Activated T-helper 1 cell treated with anti-CD3 and anti-CD28 coated beads, Interleukin-12 subunit alpha, Interleukin-12 subunit beta, Interleukin-2, Interleukin-4 antibody, amounts not matched to agents 30 ng/mL and 10 ng/mL and 1 ng/mL, durations not matched to agents 14 hours and 24 hours and 36 hours (primary cell): Measurements from ENCODE around the gene SUPT5H. TPM values are rescaled to one million over a fixed set of nuclear protein-coding genes. Genes with fewer than 3 reads are reported as not detected.

Source experiments
- DNase-seq: peaks from one replicate; pipeline ENCODE4 v3.0.0; 2021; ENCODE audit warnings: low spot score
- H3K27ac Mint-ChIP-seq: one replicate; pipeline ENCODE4 v1.8.0; 2021; ENCODE audit warnings: mild to moderate bottlenecking, mixed read lengths
- H3K27me3 Mint-ChIP-seq: one replicate; pipeline ENCODE4 v1.8.0; 2022; ENCODE audit warnings: mild to moderate bottlenecking, moderate library complexity, mixed read lengths; ENCODE audit not compliant: insufficient read depth
- H3K36me3 Mint-ChIP-seq: one replicate; pipeline ENCODE4 v1.8.0; 2021; ENCODE audit warnings: low read depth, mixed read lengths
- H3K4me1 Mint-ChIP-seq: one replicate; pipeline ENCODE4 v1.8.0; 2021; ENCODE audit warnings: low read depth, mixed read lengths
- H3K4me3 Mint-ChIP-seq: one replicate; pipeline ENCODE4 v1.8.0; 2021; ENCODE audit warnings: mild to moderate bottlenecking, moderate library complexity, mixed read lengths
- H3K9me3 Mint-ChIP-seq: one replicate; pipeline ENCODE4 v1.8.0; 2021; ENCODE audit warnings: mixed read lengths
- intact Hi-C: fragments of 100-400 bp; cut with micrococcal nuclease; formaldehyde crosslinking; loops from one replicate; pipeline ENCODE4 v1.15.1; 2024
- total RNA-seq: library from RNA; stranded (reverse); gene quantifications from 2 replicates; pipeline ENCODE4 v1.2.3, GENCODE V29; 2022

Gene SUPT5H
- total RNA-seq, 1 donor from 2014 or later = 200 TPM

GRCh38 chr19:39481676-39482075 lies 36.3 kb downstream of the SUPT5H start:
- no peaks in the 10 kb centered on the region for H3K27me3 Mint-ChIP-seq
- no peak for DNase-seq
- peaks cover 19% of the 10 kb centered on the region for H3K36me3 Mint-ChIP-seq
- peaks cover 28% of the 10 kb centered on the region for H3K4me1 Mint-ChIP-seq
- H3K27ac Mint-ChIP-seq = peak overlapping the region; percentile 94
- intact Hi-C loops = loop anchor here (1.0 to 2.0 kb wide), 4 partner anchors 17 to 312 kb away; partner anchors contain the start of gene DLL3
- H3K9me3 Mint-ChIP-seq = no peaks in the 10 kb centered on the region
- H3K4me3 Mint-ChIP-seq = peak overlapping the region; percentile 95

GRCh38 chr19:39483141-39483540 lies 37.8 kb downstream of the SUPT5H start:
- H3K36me3 Mint-ChIP-seq = peaks cover 26% of the 10 kb centered on the region
- no peaks in the 10 kb centered on the region for H3K27me3 Mint-ChIP-seq
- intact Hi-C loops = no loop called here
- peak overlapping the region; percentile 49 for H3K4me3 Mint-ChIP-seq
- H3K27ac Mint-ChIP-seq = no peak overlapping the region
- no peaks in the 10 kb centered on the region for H3K9me3 Mint-ChIP-seq
- peaks cover 28% of the 10 kb centered on the region for H3K4me1 Mint-ChIP-seq
- no peak for DNase-seq

- no peaks in the 10 kb centered on the region for H3K4me1 Mint-ChIP-seq
- no peak overlapping the region for H3K4me3 Mint-ChIP-seq
- H3K27me3 Mint-ChIP-seq = no peaks in the 10 kb centered on the region
- H3K36me3 Mint-ChIP-seq = peaks cover 29% of the 10 kb centered on the region
- intact Hi-C loops = no loop called here
- no peaks in the 10 kb centered on the region for H3K9me3 Mint-ChIP-seq
- no peak for DNase-seq
- no peak overlapping the region for H3K27ac Mint-ChIP-seq
Measured at GRCh38 chr19:39489756-39490155, 44.4 kb downstream of the SUPT5H start.

- H3K9me3 Mint-ChIP-seq = no peaks in the 10 kb centered on the region
- intact Hi-C loops = no loop called here
- peaks cover 5% of the 10 kb centered on the region for H3K27me3 Mint-ChIP-seq
- H3K4me3 Mint-ChIP-seq = no peak overlapping the region
- no peak for DNase-seq
- H3K27ac Mint-ChIP-seq = no peak overlapping the region
- no peaks in the 10 kb centered on the region for H3K4me1 Mint-ChIP-seq
- peaks cover 18% of the 10 kb centered on the region for H3K36me3 Mint-ChIP-seq
Measured at GRCh38 chr19:39492225-39492624, 46.8 kb downstream of the SUPT5H start.

GRCh38 chr19:39492788-39493187 lies 47.4 kb downstream of the SUPT5H start:
- DNase-seq = no peak
- H3K4me1 Mint-ChIP-seq = no peaks in the 10 kb centered on the region
- H3K27me3 Mint-ChIP-seq = peaks cover 11% of the 10 kb centered on the region
- no peaks in the 10 kb centered on the region for H3K9me3 Mint-ChIP-seq
- H3K27ac Mint-ChIP-seq = no peak overlapping the region
- intact Hi-C loops = no loop called here
- H3K4me3 Mint-ChIP-seq = no peak overlapping the region
- H3K36me3 Mint-ChIP-seq = peaks cover 17% of the 10 kb centered on the region

- Mint-ChIP-seq H3K36me3 (peaks cover 7% of the 10 kb centered on the region), H3K27me3 (peaks cover 24% of the 10 kb centered on the region), H3K4me1 (peaks cover 11% of the 10 kb centered on the region), H3K9me3 (no peaks in the 10 kb centered on the region), H3K27ac (no peak overlapping the region), H3K4me3 (no peak overlapping the region)
- intact Hi-C loops = no loop called here
- no peak for DNase-seq
Measured at GRCh38 chr19:39494661-39495060, 49.3 kb downstream of the SUPT5H start.

- intact Hi-C loops = no loop called here
- H3K36me3 Mint-ChIP-seq = peaks cover 4% of the 10 kb centered on the region
- H3K4me1 Mint-ChIP-seq = peaks cover 14% of the 10 kb centered on the region
- no peak overlapping the region for H3K4me3 Mint-ChIP-seq
- peaks cover 36% of the 10 kb centered on the region for H3K27me3 Mint-ChIP-seq
- DNase-seq = no peak
- no peaks in the 10 kb centered on the region for H3K9me3 Mint-ChIP-seq
- no peak overlapping the region for H3K27ac Mint-ChIP-seq
Measured at GRCh38 chr19:39496063-39496462, 50.7 kb downstream of the SUPT5H start.

- Mint-ChIP-seq H3K9me3 (no peaks in the 10 kb centered on the region), H3K36me3 (peaks cover 4% of the 10 kb centered on the region), H3K4me1 (peaks cover 14% of the 10 kb centered on the region), H3K4me3 (no peak overlapping the region), H3K27me3 (peaks cover 42% of the 10 kb centered on the region), H3K27ac (no peak overlapping the region)
- DNase-seq = no peak
- intact Hi-C loops = no loop called here
Measured at GRCh38 chr19:39497701-39497995, 52.3 kb downstream of the SUPT5H start.

GRCh38 chr19:39497996-39498797 lies 52.8 kb downstream of the SUPT5H start:
- no peak for DNase-seq

GRCh38 chr19:39498798-39499642 lies 53.6 kb downstream of the SUPT5H start, which contains the start of gene DLL3:
Gene DLL3 (plus strand): TSS chr19:39498947. CDS start chr19:39498975, 28 bp downstream.
- DNase-seq = no peak
- H3K4me1 Mint-ChIP-seq = peaks cover 20% of the 10 kb centered on the region
- intact Hi-C loops = loop anchor here (2.0 kb wide), 2 partner anchors 16 to 18 kb away; partner anchors contain the start of genes SELENOV and TIMM50
- H3K27me3 Mint-ChIP-seq = peaks cover 51% of the 10 kb centered on the region
- peak within 1 kb of the TSS; percentile 10 for H3K27ac Mint-ChIP-seq
- H3K36me3 Mint-ChIP-seq = peaks cover 2% of the 10 kb centered on the region
- H3K4me3 Mint-ChIP-seq = peak within 1 kb of the TSS; percentile 41
- H3K9me3 Mint-ChIP-seq = no peaks in the 10 kb centered on the region

More at GRCh38 chr19:39497996-39498797, 52.8 kb downstream of the SUPT5H start:
- Mint-ChIP-seq H3K4me1 (peaks cover 17% of the 10 kb centered on the region), H3K4me3 (peak overlapping the region; percentile 41), H3K9me3 (no peaks in the 10 kb centered on the region), H3K27ac (peak overlapping the region; percentile 10), H3K27me3 (peaks cover 43% of the 10 kb centered on the region), H3K36me3 (peaks cover 2% of the 10 kb centered on the region)
- intact Hi-C loops = loop anchor here (2.0 kb wide), 2 partner anchors 17 kb away; partner anchors contain the start of genes SELENOV and TIMM50

- intact Hi-C loops = loop anchor here (2.0 kb wide), 2 partner anchors 15 to 19 kb away; partner anchors contain the start of genes SELENOV and TIMM50
- Mint-ChIP-seq H3K27ac (no peak overlapping the region), H3K9me3 (no peaks in the 10 kb centered on the region), H3K36me3 (peaks cover 2% of the 10 kb centered on the region), H3K4me3 (no peak overlapping the region), H3K27me3 (peaks cover 60% of the 10 kb centered on the region), H3K4me1 (peaks cover 20% of the 10 kb centered on the region)
- no peak for DNase-seq
Measured at GRCh38 chr19:39499932-39500331, 54.5 kb downstream of the SUPT5H start.

- Mint-ChIP-seq H3K9me3 (no peaks in the 10 kb centered on the region), H3K27ac (no peak overlapping the region), H3K27me3 (peaks cover 62% of the 10 kb centered on the region), H3K4me3 (no peak overlapping the region), H3K36me3 (peaks cover 2% of the 10 kb centered on the region), H3K4me1 (peaks cover 22% of the 10 kb centered on the region)
- intact Hi-C loops = no loop called here
- no peak for DNase-seq
Measured at GRCh38 chr19:39500543-39500942, 55.2 kb downstream of the SUPT5H start.

- Mint-ChIP-seq H3K4me1 (peaks cover 23% of the 10 kb centered on the region), H3K27ac (no peak overlapping the region), H3K27me3 (peaks cover 69% of the 10 kb centered on the region), H3K9me3 (no peaks in the 10 kb centered on the region), H3K4me3 (no peak overlapping the region), H3K36me3 (peaks cover 2% of the 10 kb centered on the region)
- intact Hi-C loops = no loop called here
- no peak for DNase-seq
Measured at GRCh38 chr19:39501340-39501739, 56.0 kb downstream of the SUPT5H start.
